Measurements from ENCODE around the gene ETFB. TPM values are rescaled to one million over a fixed set of nuclear protein-coding genes. Genes with fewer than 3 reads are reported as not detected.

The ETFB gene
- total RNA-seq, 4 donors from 2014 or later = 56.7 to 69.7 (median 63.6) TPM

DNA sequence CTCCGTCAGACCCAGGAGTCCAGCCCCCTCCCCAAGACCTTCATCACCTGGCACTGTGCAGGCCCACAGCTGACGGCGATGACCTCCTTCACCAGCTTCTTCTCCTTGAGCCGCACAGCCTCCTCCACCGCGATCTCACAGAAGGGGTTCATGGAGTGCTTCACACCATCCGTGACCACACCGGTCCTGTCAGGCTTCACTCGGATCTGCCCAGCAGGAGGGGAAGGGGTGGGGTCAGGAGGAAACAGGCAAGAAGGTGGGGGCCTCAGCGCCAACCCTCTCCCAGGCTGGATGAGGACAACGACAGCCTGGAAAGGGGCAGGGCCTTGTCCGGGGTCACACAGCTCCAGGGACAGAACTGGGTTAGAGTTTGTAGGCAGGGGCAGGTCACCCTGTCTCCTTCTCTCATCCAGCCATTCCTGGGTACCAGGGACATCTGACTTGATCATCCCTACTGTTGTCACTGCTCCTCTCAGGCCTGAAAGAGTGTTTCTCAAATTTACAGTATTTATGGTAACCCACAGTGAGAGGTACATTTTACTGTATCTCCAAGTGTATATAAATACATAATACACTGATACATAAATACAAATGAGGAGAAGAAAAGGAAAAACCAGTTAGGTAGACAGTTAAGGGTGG, 12.0 kb downstream of the ETFB start:
- H3K4me1 ChIP-seq = peaks cover 7% of the 10 kb centered on the region
- no peaks in the 10 kb centered on the region for H3K27me3 ChIP-seq
- no peak overlapping the region for H3K27ac ChIP-seq
- no peak for DNase-seq (ENCODE audit: low spot score in 2 of 2)
- no peak for TF ChIP-seq EP300 (IDR thresholded peaks at IDR 0.05)
- no peak for TF ChIP-seq POLR2AphosphoS5 (IDR thresholded peaks at IDR 0.05)
- no peak for TF ChIP-seq CTCF (IDR thresholded peaks at IDR 0.05)
- no peak for TF ChIP-seq POLR2A (IDR thresholded peaks at IDR 0.05)
- H3K4me3 ChIP-seq = no peak overlapping the region
- H3K9me3 ChIP-seq = no peaks in the 10 kb centered on the region
- peaks cover 36% of the 10 kb centered on the region for H3K36me3 ChIP-seq
- 68% methylated on average over 12 of the region's 12 CpGs for WGBS

- DNase-seq (ENCODE audit: low spot score in 2 of 2) = no peak
Observed at GRCh38 chr19:51352783-51353360, 13.3 kb downstream of the ETFB start.

GRCh38 chr19:51351266-51351990, 14.8 kb downstream of the ETFB start:
- H3K4me1 ChIP-seq = peaks cover 7% of the 10 kb centered on the region
- no peak for TF ChIP-seq POLR2A (IDR thresholded peaks at IDR 0.05)
- no peak for TF ChIP-seq CTCF (IDR thresholded peaks at IDR 0.05)
- no peak for TF ChIP-seq POLR2AphosphoS5 (IDR thresholded peaks at IDR 0.05)
- no peak for TF ChIP-seq EP300 (IDR thresholded peaks at IDR 0.05)
- no peaks in the 10 kb centered on the region for H3K9me3 ChIP-seq
- no peak for DNase-seq (ENCODE audit: low spot score in 2 of 2)
- no peak overlapping the region for H3K4me3 ChIP-seq
- no peaks in the 10 kb centered on the region for H3K27me3 ChIP-seq
- peaks cover 53% of the 10 kb centered on the region for H3K36me3 ChIP-seq
- no peak overlapping the region for H3K27ac ChIP-seq
- WGBS = 94% methylated on average over 11 of the region's 11 CpGs

More at GRCh38 chr19:51352783-51353360, 13.3 kb downstream of the ETFB start:
- H3K9me3 ChIP-seq = no peaks in the 10 kb centered on the region
- no peak for TF ChIP-seq CTCF (IDR thresholded peaks at IDR 0.05)
- TF ChIP-seq POLR2AphosphoS5 (IDR thresholded peaks at IDR 0.05) = no peak
- TF ChIP-seq EP300 (IDR thresholded peaks at IDR 0.05) = no peak
- no peak for TF ChIP-seq POLR2A (IDR thresholded peaks at IDR 0.05)
- no peaks in the 10 kb centered on the region for H3K27me3 ChIP-seq
- H3K4me1 ChIP-seq = peaks cover 7% of the 10 kb centered on the region
- no peak overlapping the region for H3K4me3 ChIP-seq
- WGBS = 94% methylated on average over 10 of the region's 16 CpGs
- peaks cover 39% of the 10 kb centered on the region for H3K36me3 ChIP-seq
- no peak overlapping the region for H3K27ac ChIP-seq

GRCh38 chr19:51347209-51347928, 18.8 kb downstream of the ETFB start:
- Histone ChIP-seq H3K4me1 (no peaks in the 10 kb centered on the region), H3K4me3 (no peak overlapping the region), H3K27ac (no peak overlapping the region), H3K27me3 (no peaks in the 10 kb centered on the region), H3K36me3 (peaks cover 62% of the 10 kb centered on the region), H3K9me3 (no peaks in the 10 kb centered on the region)
- TF ChIP-seq POLR2AphosphoS5 (IDR thresholded peaks at IDR 0.05) (no peak), EP300 (IDR thresholded peaks at IDR 0.05) (no peak), CTCF (IDR thresholded peaks at IDR 0.05) (no peak), POLR2A (IDR thresholded peaks at IDR 0.05) (no peak)
- WGBS = 88% methylated on average over 10 of the region's 10 CpGs
- no peak for DNase-seq (ENCODE audit: low spot score in 2 of 2)
